Vagina (tissue), 2 donors: Measurements from ENCODE around the gene IL36B. TPM values are rescaled to one million over a fixed set of nuclear protein-coding genes. Genes with fewer than 3 reads are reported as not detected.

Experiments
- DNase-seq, 2 donors: peaks; one replicate each; pipeline ENCODE4 v3.0.0-alpha.2; 2017; ENCODE audit errors: extremely low spot score in 2 of 2
- H3K27ac ChIP-seq: fragments of 200-600 bp; sonication (generic); one replicate; pipeline ENCODE4 v1.5.1; 2019
- H3K27me3 ChIP-seq: fragments of 200-600 bp; sonication (generic); one replicate; pipeline ENCODE4 v1.5.1; 2019
- H3K36me3 ChIP-seq, 2 donors: fragments of 200-600 bp; sonication (generic); one replicate each; pipeline ENCODE4 v1.5.1; 2017 to 2019
- H3K4me1 ChIP-seq: fragments of 200-600 bp; sonication (generic); one replicate; pipeline ENCODE4 v1.5.1; 2019
- H3K4me3 ChIP-seq, 2 donors: fragments of 200-600 bp; sonication (generic); 1 replicate in 1 of 2; 2 replicates in 1 of 2; pipeline ENCODE4 v1.5.1; 2016 to 2019
- H3K9me3 ChIP-seq: fragments of 200-600 bp; sonication (generic); one replicate; pipeline ENCODE4 v1.5.1; 2019
- POLR2A ChIP-seq, 2 donors: fragments of 450-650 bp; IDR thresholded peaks; one replicate each; pipeline ENCODE4 v1.6.1; 2017; ENCODE audit warnings: antibody characterized with exemption in 2 of 2, mild to moderate bottlenecking in 2 of 2, moderate library complexity in 2 of 2
- POLR2AphosphoS5 ChIP-seq, 2 donors: sonication (generic); formaldehyde crosslinking; IDR thresholded peaks; one replicate each; pipeline ENCODE4 v1.9.0; 2017; ENCODE audit warnings: antibody characterized with exemption in 2 of 2, mild to moderate bottlenecking in 2 of 2, low read depth in 1 of 2; ENCODE audit not compliant: insufficient read depth in 1 of 2
- intact Hi-C: fragments of 100-400 bp; cut with DNase I; formaldehyde crosslinking; loops from one replicate; pipeline ENCODE4 v1.15.1; 2023
- total RNA-seq: library from RNA; depleted of rRNA; stranded (reverse); fragments of >200 nt; gene quantifications from one replicate; pipeline ENCODE4 v1.2.3, GENCODE V29; 2016
- TF ChIP-seq, protein P1 (sequence below), 3 experiments: fragments of 450-650 bp in 2 of 3; fragments of 200-600 bp in 1 of 3; sonication (generic) in 1 of 3; IDR thresholded peaks; one replicate each; pipeline ENCODE4 v1.5.1; 2017 to 2019; ENCODE audit warnings: antibody characterized with exemption in 3 of 3, mild to moderate bottlenecking in 2 of 3, moderate library complexity in 2 of 3

Gene IL36B
- total RNA-seq, 1 donor from 2014 or later: not detected

DNA sequence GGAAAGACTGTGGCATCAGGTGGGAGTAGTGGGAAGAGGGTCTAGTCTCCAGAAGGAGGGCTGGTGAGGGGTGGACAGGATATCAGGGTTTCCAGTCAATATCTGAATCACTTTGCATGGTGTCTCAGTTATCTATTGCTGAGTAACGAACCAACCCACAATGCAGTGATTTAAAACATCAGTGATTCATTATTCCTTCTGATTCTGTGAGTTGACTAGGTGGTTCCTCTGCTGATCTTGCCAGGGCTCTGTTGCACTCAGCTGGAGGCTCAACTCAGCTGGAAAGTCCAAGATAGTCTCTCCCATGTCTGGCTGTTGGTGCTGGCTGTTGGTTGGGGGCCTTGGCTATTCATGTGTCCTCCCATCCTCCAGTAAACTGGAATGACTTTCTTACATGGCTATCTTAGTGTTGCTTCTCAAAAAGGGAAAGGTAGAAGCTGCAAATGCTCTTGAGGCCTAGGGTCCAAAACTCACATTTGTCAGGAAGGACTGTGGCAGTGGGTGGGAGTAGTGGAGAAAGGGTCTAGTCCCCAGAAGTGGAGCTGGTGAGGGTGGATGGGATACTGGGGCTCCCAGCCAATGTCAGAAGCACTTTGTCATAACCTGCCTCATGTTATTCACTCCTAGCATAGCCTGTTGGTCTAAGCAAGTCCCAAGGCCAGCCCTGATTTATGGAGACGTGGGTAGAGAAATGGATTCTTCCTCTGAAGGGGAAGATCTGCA lies 29.0 kb upstream of the IL36B start:
- no peak overlapping the region for H3K27ac ChIP-seq
- TF ChIP-seq, protein P1, sequence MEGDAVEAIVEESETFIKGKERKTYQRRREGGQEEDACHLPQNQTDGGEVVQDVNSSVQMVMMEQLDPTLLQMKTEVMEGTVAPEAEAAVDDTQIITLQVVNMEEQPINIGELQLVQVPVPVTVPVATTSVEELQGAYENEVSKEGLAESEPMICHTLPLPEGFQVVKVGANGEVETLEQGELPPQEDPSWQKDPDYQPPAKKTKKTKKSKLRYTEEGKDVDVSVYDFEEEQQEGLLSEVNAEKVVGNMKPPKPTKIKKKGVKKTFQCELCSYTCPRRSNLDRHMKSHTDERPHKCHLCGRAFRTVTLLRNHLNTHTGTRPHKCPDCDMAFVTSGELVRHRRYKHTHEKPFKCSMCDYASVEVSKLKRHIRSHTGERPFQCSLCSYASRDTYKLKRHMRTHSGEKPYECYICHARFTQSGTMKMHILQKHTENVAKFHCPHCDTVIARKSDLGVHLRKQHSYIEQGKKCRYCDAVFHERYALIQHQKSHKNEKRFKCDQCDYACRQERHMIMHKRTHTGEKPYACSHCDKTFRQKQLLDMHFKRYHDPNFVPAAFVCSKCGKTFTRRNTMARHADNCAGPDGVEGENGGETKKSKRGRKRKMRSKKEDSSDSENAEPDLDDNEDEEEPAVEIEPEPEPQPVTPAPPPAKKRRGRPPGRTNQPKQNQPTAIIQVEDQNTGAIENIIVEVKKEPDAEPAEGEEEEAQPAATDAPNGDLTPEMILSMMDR (IDR thresholded peaks at IDR 0.05): no peak
- TF ChIP-seq POLR2AphosphoS5 (IDR thresholded peaks at IDR 0.05; ENCODE audit: insufficient read depth in 1 of 2, low read depth in 1 of 2): no peak
- TF ChIP-seq POLR2A (IDR thresholded peaks at IDR 0.05): no peak

DNA sequence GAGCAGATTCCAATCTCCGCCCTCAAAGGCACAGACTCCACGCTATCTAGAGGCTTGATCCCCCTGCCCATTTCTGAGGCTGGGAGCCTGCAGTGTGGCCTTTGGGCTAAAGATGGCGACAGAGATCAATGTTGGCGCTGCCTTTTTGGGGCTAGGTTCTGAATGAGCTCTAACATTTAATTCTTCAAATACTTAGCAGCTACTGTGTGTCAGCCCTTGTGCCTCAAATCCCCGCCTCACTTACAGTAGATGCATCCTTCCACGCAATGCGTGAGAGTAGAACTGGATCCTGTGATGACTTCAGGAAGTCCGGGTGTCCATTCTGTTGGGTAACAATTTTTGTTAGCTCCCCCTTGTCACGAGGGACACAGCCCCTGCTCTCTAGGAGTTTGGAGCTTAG lies 27.5 kb upstream of the IL36B start:
- H3K4me1 ChIP-seq: no peaks in the 10 kb centered on the region
- H3K27ac ChIP-seq: no peak overlapping the region
- TF ChIP-seq, protein P1 (IDR thresholded peaks at IDR 0.05): peak in 2 of 3 experiments; percentile 23 to 38
- TF ChIP-seq POLR2A (IDR thresholded peaks at IDR 0.05): no peak
- TF ChIP-seq POLR2AphosphoS5 (IDR thresholded peaks at IDR 0.05; ENCODE audit: insufficient read depth in 1 of 2, low read depth in 1 of 2): no peak
- H3K4me3 ChIP-seq: no peak overlapping the region
- H3K36me3 ChIP-seq: no peaks in the 10 kb centered on the region
- no peaks in the 10 kb centered on the region for H3K9me3 ChIP-seq
- H3K27me3 ChIP-seq: no peaks in the 10 kb centered on the region
- no peak for DNase-seq
- intact Hi-C loops: no loop called here

More for the DNA sequence above, 29.0 kb upstream of the IL36B start:
- H3K4me3 ChIP-seq: no peak overlapping the region
- peak in 1 of 2 donors; percentile 77 for DNase-seq
- no peaks in the 10 kb centered on the region for H3K27me3 ChIP-seq
- H3K4me1 ChIP-seq: no peaks in the 10 kb centered on the region
- H3K36me3 ChIP-seq: no peaks in the 10 kb centered on the region
- intact Hi-C loops: no loop called here
- no peaks in the 10 kb centered on the region for H3K9me3 ChIP-seq

DNA sequence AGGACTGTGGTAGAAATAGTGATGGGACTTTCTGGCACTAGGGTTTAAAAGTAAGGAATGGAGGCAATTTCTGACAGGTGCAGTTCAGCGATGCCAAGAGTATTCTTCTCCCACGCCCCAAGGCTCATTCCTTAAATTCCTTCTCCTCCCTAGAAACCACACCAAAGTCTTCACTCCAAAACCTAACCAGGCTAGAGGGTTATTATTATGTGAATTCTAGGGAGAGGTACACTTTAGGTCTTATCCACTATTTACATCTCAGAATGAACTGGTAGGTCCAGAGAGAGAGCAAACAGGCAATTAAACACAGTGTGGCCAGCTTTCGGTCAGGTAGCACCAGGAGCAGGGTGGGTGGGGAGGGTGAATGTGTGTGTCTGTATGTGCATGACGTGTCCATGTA lies 26.5 kb upstream of the IL36B start:
- no peak overlapping the region for H3K27ac ChIP-seq
- H3K9me3 ChIP-seq: no peaks in the 10 kb centered on the region
- no peak for DNase-seq
- H3K4me1 ChIP-seq: no peaks in the 10 kb centered on the region
- no peak overlapping the region for H3K4me3 ChIP-seq
- no peaks in the 10 kb centered on the region for H3K27me3 ChIP-seq
- H3K36me3 ChIP-seq: no peaks in the 10 kb centered on the region
- TF ChIP-seq POLR2A (IDR thresholded peaks at IDR 0.05) (no peak), POLR2AphosphoS5 (IDR thresholded peaks at IDR 0.05; ENCODE audit: insufficient read depth in 1 of 2, low read depth in 1 of 2) (no peak)
- TF ChIP-seq, protein P1 (IDR thresholded peaks at IDR 0.05): no peak
- intact Hi-C loops: no loop called here

DNA sequence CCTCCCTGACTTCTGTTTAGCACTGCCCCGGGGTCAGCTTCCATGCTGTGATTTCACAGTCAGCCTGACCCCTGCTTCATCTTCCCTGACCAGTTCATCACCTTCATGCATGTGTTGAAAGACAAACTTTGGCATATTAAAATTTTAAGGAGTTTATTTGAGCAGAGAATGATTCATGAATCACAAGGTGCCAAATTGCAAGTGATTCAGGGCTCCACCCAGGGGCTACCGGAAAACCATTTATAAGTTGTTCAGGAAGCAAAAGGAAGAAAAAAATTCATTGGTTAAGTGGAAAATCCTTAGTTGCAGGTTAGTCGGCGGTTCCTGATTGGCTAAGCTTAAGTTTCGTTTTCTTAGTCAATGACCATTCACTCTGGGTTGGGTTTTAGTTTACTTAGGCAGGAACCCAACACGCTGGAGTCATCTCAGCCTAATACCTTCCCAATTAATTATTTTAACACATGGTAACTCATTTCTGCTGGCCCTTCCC lies 25.7 kb upstream of the IL36B start:
- Histone ChIP-seq H3K36me3 (no peaks in the 10 kb centered on the region), H3K27me3 (no peaks in the 10 kb centered on the region), H3K4me1 (no peaks in the 10 kb centered on the region), H3K27ac (peak overlapping the region; percentile 63), H3K4me3 (no peak overlapping the region), H3K9me3 (no peaks in the 10 kb centered on the region)
- DNase-seq: no peak
- peak in 1 of 2 donors; percentile 8 for TF ChIP-seq POLR2AphosphoS5 (IDR thresholded peaks at IDR 0.05; ENCODE audit: insufficient read depth in 1 of 2, low read depth in 1 of 2)
- TF ChIP-seq, protein P1 (IDR thresholded peaks at IDR 0.05): no peak
- intact Hi-C loops: no loop called here

DNA sequence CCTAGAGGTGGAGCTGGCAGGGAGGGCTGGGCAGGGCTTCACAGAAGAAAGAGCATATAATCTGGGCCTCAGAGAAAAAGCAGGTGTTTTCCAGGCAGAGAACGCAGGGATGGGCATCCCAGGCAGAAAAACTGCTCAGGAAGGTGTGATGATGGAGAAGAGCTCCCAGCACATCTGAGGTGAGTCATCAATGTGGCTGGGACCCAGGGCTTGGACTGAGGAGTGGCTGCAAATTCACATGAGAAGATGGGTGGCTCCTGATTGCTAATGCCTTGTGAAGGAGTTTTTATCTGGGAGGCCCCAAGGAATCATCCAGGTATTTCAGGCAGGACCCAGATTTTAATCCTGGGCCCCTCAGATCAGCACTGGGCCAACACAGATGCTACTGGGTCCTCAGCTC lies 25.3 kb upstream of the IL36B start:
- no peak overlapping the region for H3K4me3 ChIP-seq
- no peaks in the 10 kb centered on the region for H3K9me3 ChIP-seq
- H3K27me3 ChIP-seq: no peaks in the 10 kb centered on the region
- TF ChIP-seq, protein P1 (IDR thresholded peaks at IDR 0.05): no peak
- TF ChIP-seq POLR2AphosphoS5 (IDR thresholded peaks at IDR 0.05; ENCODE audit: insufficient read depth in 1 of 2, low read depth in 1 of 2): no peak
- no peak for TF ChIP-seq POLR2A (IDR thresholded peaks at IDR 0.05)
- H3K4me1 ChIP-seq: no peaks in the 10 kb centered on the region
- peak overlapping the region; percentile 63 for H3K27ac ChIP-seq
- DNase-seq: no peak
- H3K36me3 ChIP-seq: no peaks in the 10 kb centered on the region
- intact Hi-C loops: no loop called here
